ENCODE results near the gene ALDH6A1. TPM values are rescaled to one million over a fixed set of nuclear protein-coding genes. Genes with fewer than 3 reads are reported as not detected.
"Not testable (repeated sequence)": the region's sequence is repeated elsewhere in the genome, so short reads cannot be mapped to it uniquely, and the experiment has no call there.

Gene ALDH6A1
- 13.2 and 14.2 TPM in 2 replicates for total RNA-seq (2014; rRNA removed; shearing (Covaris generic))

GRCh38 chr14:74084277-74085046 is at the start of gene ALDH6A1, which contains the start of gene LIN52:
TSS of gene ALDH6A1 (minus strand) at chr14:74084453. CDS start at chr14:74084394, 59 bp downstream.
TSS of gene LIN52 (plus strand) at chr14:74084956. CDS start at chr14:74084975, 19 bp downstream.
- H3K4me3 ChIP-seq, result peak within 1 kb of the TSS; percentile 73
- peak within 1 kb of the TSS; percentile 78 for H3K27ac ChIP-seq
- H3K27me3 ChIP-seq, result no peaks in the 10 kb centered on the region
- H3K4me1 ChIP-seq, result peaks cover 4% of the 10 kb centered on the region; the same call in 1 of the 2 replicates
- no peaks in the 10 kb centered on the region for H3K9me3 ChIP-seq (replicated peaks)
- peak; percentile 99 for DNase-seq
- no peaks in the 10 kb centered on the region for H3K36me3 ChIP-seq

- no peaks in the 10 kb centered on the region for H3K27me3 ChIP-seq
- no peak for DNase-seq
These were observed 43.4 kb upstream of the ALDH6A1 start for GRCh38 chr14:74127634-74128033.

GRCh38 chr14:74126315-74127013 is 42.2 kb upstream of the ALDH6A1 start:
- Histone ChIP-seq H3K27ac (no peak overlapping the region), H3K4me3 (no peak overlapping the region), H3K27me3 (no peaks in the 10 kb centered on the region), H3K36me3 (peaks cover 2% of the 10 kb centered on the region; the same call in 1 of the 2 replicates), H3K9me3 (replicated peaks) (no peaks in the 10 kb centered on the region), H3K4me1 (no peaks in the 10 kb centered on the region)
- DNase-seq, result no peak

More at GRCh38 chr14:74127634-74128033, 43.4 kb upstream of the ALDH6A1 start:
- peaks cover 2% of the 10 kb centered on the region; the same call in 1 of the 2 replicates for H3K36me3 ChIP-seq
- no peak overlapping the region for H3K27ac ChIP-seq
- H3K4me1 ChIP-seq, result no peaks in the 10 kb centered on the region
- no peaks in the 10 kb centered on the region for H3K9me3 ChIP-seq (replicated peaks)
- no peak overlapping the region for H3K4me3 ChIP-seq

- not testable (repeated sequence) for DNase-seq; H3K36me3 ChIP-seq; H3K4me3 ChIP-seq; H3K27me3 ChIP-seq; H3K9me3 ChIP-seq (replicated peaks); H3K4me1 ChIP-seq; H3K27ac ChIP-seq
These were observed 41.2 kb upstream of the ALDH6A1 start for GRCh38 chr14:74125487-74125886.

- peak in 1 of 2 experiments; percentile 69 for DNase-seq
- H3K27me3 ChIP-seq; H3K9me3 ChIP-seq (replicated peaks); H3K4me1 ChIP-seq; H3K4me3 ChIP-seq; H3K27ac ChIP-seq; H3K36me3 ChIP-seq: not testable (repeated sequence)
These were observed 27.4 kb upstream of the ALDH6A1 start for GRCh38 chr14:74111395-74112216.

- no peak overlapping the region for H3K4me3 ChIP-seq
- peaks cover 8% of the 10 kb centered on the region; the same call in 1 of the 2 replicates for H3K36me3 ChIP-seq
- H3K9me3 ChIP-seq (replicated peaks), result no peaks in the 10 kb centered on the region
- no peak overlapping the region for H3K27ac ChIP-seq
- DNase-seq, result no peak
- no peaks in the 10 kb centered on the region for H3K4me1 ChIP-seq
- no peaks in the 10 kb centered on the region for H3K27me3 ChIP-seq
These were observed 25.1 kb upstream of the ALDH6A1 start for GRCh38 chr14:74109369-74109768.

- no peaks in the 10 kb centered on the region for H3K9me3 ChIP-seq (replicated peaks)
- no peaks in the 10 kb centered on the region for H3K27me3 ChIP-seq
- no peak for DNase-seq
- H3K27ac ChIP-seq, result no peak overlapping the region
- no peak overlapping the region for H3K4me3 ChIP-seq
- no peaks in the 10 kb centered on the region for H3K4me1 ChIP-seq
- peaks cover 10% of the 10 kb centered on the region; the same call in 1 of the 2 replicates for H3K36me3 ChIP-seq
These were observed 21.1 kb upstream of the ALDH6A1 start for GRCh38 chr14:74105381-74105780.

GRCh38 chr14:74089251-74090020 is 5.2 kb upstream of the ALDH6A1 start:
- Histone ChIP-seq H3K27ac (no peak overlapping the region), H3K4me1 (peaks cover 4% of the 10 kb centered on the region; the same call in 1 of the 2 replicates), H3K9me3 (replicated peaks) (no peaks in the 10 kb centered on the region), H3K36me3 (peaks cover 3% of the 10 kb centered on the region), H3K4me3 (no peak overlapping the region), H3K27me3 (no peaks in the 10 kb centered on the region)
- DNase-seq, result no peak

- no peak overlapping the region for H3K27ac ChIP-seq
These were observed 1.6 kb upstream of the ALDH6A1 start for GRCh38 chr14:74085828-74086227.

GRCh38 chr14:74085047-74085637 is 889 bp upstream of the ALDH6A1 start:
- Histone ChIP-seq H3K4me1 (peaks cover 4% of the 10 kb centered on the region; the same call in 1 of the 2 replicates), H3K36me3 (no peaks in the 10 kb centered on the region), H3K9me3 (replicated peaks) (no peaks in the 10 kb centered on the region), H3K4me3 (peak overlapping the region; percentile 73), H3K27me3 (no peaks in the 10 kb centered on the region), H3K27ac (peak overlapping the region; percentile 78)
- DNase-seq, result peak; percentile 46 to 58

More at GRCh38 chr14:74085828-74086227, 1.6 kb upstream of the ALDH6A1 start:
- no peak for DNase-seq
- H3K36me3 ChIP-seq, result no peaks in the 10 kb centered on the region
- peak overlapping the region; percentile 73 for H3K4me3 ChIP-seq
- H3K4me1 ChIP-seq, result peaks cover 4% of the 10 kb centered on the region; the same call in 1 of the 2 replicates
- H3K27me3 ChIP-seq, result no peaks in the 10 kb centered on the region
- no peaks in the 10 kb centered on the region for H3K9me3 ChIP-seq (replicated peaks)

GRCh38 chr14:74083784-74084276 is 423 bp downstream of the ALDH6A1 start:
- peak overlapping the region; percentile 29; the same call in 1 of the 2 replicates for H3K27ac ChIP-seq

GRCh38 chr14:74083161-74083560 is 1.1 kb downstream of the ALDH6A1 start:
- H3K4me1 ChIP-seq, result peaks cover 4% of the 10 kb centered on the region; the same call in 1 of the 2 replicates
- peak overlapping the region; percentile 73; the same call in 1 of the 2 replicates for H3K4me3 ChIP-seq
- H3K27me3 ChIP-seq, result no peaks in the 10 kb centered on the region
- H3K27ac ChIP-seq, result no peak overlapping the region
- DNase-seq, result no peak
- no peaks in the 10 kb centered on the region for H3K9me3 ChIP-seq (replicated peaks)
- H3K36me3 ChIP-seq, result no peaks in the 10 kb centered on the region

More at GRCh38 chr14:74083784-74084276, 423 bp downstream of the ALDH6A1 start:
- DNase-seq, result no peak
- Histone ChIP-seq H3K4me3 (peak overlapping the region; percentile 73), H3K36me3 (no peaks in the 10 kb centered on the region), H3K9me3 (replicated peaks) (no peaks in the 10 kb centered on the region), H3K4me1 (peaks cover 4% of the 10 kb centered on the region; the same call in 1 of the 2 replicates), H3K27me3 (no peaks in the 10 kb centered on the region)

GRCh38 chr14:74081491-74081890 is 2.8 kb downstream of the ALDH6A1 start:
- no peak overlapping the region for H3K4me3 ChIP-seq
- H3K4me1 ChIP-seq, result peaks cover 4% of the 10 kb centered on the region; the same call in 1 of the 2 replicates
- H3K9me3 ChIP-seq (replicated peaks), result no peaks in the 10 kb centered on the region
- DNase-seq, result no peak
- no peak overlapping the region for H3K27ac ChIP-seq
- H3K27me3 ChIP-seq, result no peaks in the 10 kb centered on the region
- H3K36me3 ChIP-seq, result no peaks in the 10 kb centered on the region

Data from SJCRH30 (cell line).